Neural progenitor cell (in vitro differentiated cells): ENCODE data around the gene COQ3.

Experiments
- EZH2phosphoT487 ChIP-seq: fragments of 200-600 bp; sonication (generic); IDR thresholded peaks from 2 replicates; pipeline ENCODE4 v1.6.1; 2017; ENCODE audit warnings: antibody characterized with exemption
- TF ChIP-seq, protein P1 (sequence below): fragments of 200-600 bp; sonication (generic); IDR thresholded peaks from 2 replicates; pipeline ENCODE4 v1.5.1; 2017; ENCODE audit warnings: antibody characterized with exemption, mild to moderate bottlenecking

DNA sequence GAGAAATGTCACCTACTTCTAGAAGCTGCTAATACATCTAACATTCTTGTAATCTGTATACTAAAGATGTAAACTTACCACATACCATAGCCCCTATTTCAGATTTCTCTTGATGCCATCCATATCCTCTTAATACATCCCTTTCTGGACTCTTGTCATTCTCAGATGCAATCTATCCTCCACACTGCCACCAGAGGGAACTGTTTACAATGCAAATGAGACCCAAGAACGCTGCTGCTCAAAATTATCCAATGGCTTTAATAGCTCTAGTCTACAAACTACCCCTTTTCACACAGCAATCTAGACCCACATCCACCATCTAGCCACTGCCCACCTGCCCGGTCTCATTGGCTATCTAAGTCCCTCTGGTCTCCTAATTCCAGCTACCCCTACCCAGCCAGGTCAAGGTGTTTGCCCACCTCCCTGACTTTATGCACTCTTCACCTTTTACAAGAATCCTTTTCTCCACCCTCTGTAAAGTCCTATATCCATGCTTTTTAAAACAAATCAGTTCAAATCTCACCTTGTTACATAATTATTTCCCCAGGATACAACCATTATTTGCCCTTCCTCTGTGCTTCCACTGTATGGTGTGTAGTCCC, 59.4 kb downstream of the COQ3 start:
- TF ChIP-seq, protein P1, sequence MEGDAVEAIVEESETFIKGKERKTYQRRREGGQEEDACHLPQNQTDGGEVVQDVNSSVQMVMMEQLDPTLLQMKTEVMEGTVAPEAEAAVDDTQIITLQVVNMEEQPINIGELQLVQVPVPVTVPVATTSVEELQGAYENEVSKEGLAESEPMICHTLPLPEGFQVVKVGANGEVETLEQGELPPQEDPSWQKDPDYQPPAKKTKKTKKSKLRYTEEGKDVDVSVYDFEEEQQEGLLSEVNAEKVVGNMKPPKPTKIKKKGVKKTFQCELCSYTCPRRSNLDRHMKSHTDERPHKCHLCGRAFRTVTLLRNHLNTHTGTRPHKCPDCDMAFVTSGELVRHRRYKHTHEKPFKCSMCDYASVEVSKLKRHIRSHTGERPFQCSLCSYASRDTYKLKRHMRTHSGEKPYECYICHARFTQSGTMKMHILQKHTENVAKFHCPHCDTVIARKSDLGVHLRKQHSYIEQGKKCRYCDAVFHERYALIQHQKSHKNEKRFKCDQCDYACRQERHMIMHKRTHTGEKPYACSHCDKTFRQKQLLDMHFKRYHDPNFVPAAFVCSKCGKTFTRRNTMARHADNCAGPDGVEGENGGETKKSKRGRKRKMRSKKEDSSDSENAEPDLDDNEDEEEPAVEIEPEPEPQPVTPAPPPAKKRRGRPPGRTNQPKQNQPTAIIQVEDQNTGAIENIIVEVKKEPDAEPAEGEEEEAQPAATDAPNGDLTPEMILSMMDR: peak; percentile 70
- TF ChIP-seq EZH2phosphoT487: no peak
